WTC11 (cell line): ENCODE data around the gene PPM1B. TPM values are rescaled to one million over a fixed set of nuclear protein-coding genes. Genes with fewer than 3 reads are reported as not detected.

Experiments
- ATAC-seq: fragments of 200-7000 bp; cut with Tn5 transposase; 2 replicates; pipeline ENCODE4 v1.10.0; 2021; ENCODE audit warnings: mild to moderate bottlenecking, moderate library complexity
- CTCF ChIA-PET: fragments of 300-600 bp; sonication (Branson Sonifier 250); formaldehyde crosslinking; loops from one replicate; lab custom pipeline; 2021; ENCODE audit warnings: antibody characterized with exemption; lab: Charles Lee
- POLR2A ChIA-PET: fragments of 350-600 bp; sonication (Branson Sonifier 250); formaldehyde crosslinking; loops from one replicate; lab custom pipeline; 2021; ENCODE audit warnings: antibody characterized with exemption; lab: Charles Lee
- DNase-seq: peaks from one replicate; pipeline ENCODE4 v3.0.0; 2021; ENCODE audit warnings: low spot score
- H3K27ac Mint-ChIP-seq: 2 replicates; pipeline ENCODE4 v1.8.0; 2021; ENCODE audit warnings: mixed read lengths
- H3K27me3 Mint-ChIP-seq: 2 replicates; pipeline ENCODE4 v1.8.0; 2021; ENCODE audit warnings: low read depth, mild to moderate bottlenecking, moderate library complexity, mixed read lengths
- H3K36me3 Mint-ChIP-seq: 2 replicates; pipeline ENCODE4 v1.8.0; 2021; ENCODE audit warnings: mixed read lengths
- H3K4me1 Mint-ChIP-seq: 2 replicates; pipeline ENCODE4 v1.8.0; 2022; ENCODE audit warnings: mixed read lengths
- H3K4me3 Mint-ChIP-seq: 2 replicates; pipeline ENCODE4 v1.8.0; 2021; ENCODE audit warnings: mild to moderate bottlenecking, moderate library complexity, mixed read lengths
- H3K9me3 Mint-ChIP-seq: 2 replicates; pipeline ENCODE4 v1.8.0; 2021; ENCODE audit warnings: mixed read lengths
- ATF1 ChIP-seq: sonication (generic); formaldehyde crosslinking; IDR thresholded peaks from 2 replicates; pipeline ENCODE4 v1.8.1; 2023; ENCODE audit warnings: mild to moderate bottlenecking, moderate library complexity, missing genetic modification reagents
- ERG ChIP-seq: fragments of 250-450 bp; sonication (Bioruptor Pico); IDR thresholded peaks from 2 replicates; pipeline ENCODE4 v1.8.0; 2021; ENCODE audit warnings: mild to moderate bottlenecking
- FOXJ3 ChIP-seq: sonication (generic); formaldehyde crosslinking; IDR thresholded peaks from 2 replicates; pipeline ENCODE4 v1.9.0; 2021; ENCODE audit warnings: missing genetic modification reagents, mild to moderate bottlenecking, borderline replicate concordance
- GABPB1 ChIP-seq: sonication (generic); formaldehyde crosslinking; IDR thresholded peaks from 2 replicates; pipeline ENCODE4 v1.8.1; 2023; ENCODE audit warnings: mild to moderate bottlenecking, missing genetic modification reagents
- HMGA2 ChIP-seq: fragments of 250-450 bp; sonication (Bioruptor Pico); IDR thresholded peaks from 2 replicates; pipeline ENCODE4 v1.4.0; 2021; ENCODE audit warnings: mild to moderate bottlenecking, moderate library complexity
- MYBL2 ChIP-seq: sonication (generic); formaldehyde crosslinking; IDR thresholded peaks from 2 replicates; pipeline ENCODE4 v1.8.1; 2023; ENCODE audit warnings: mild to moderate bottlenecking, moderate library complexity, missing genetic modification reagents
- SP1 ChIP-seq: sonication (generic); formaldehyde crosslinking; conservative IDR thresholded peaks from 2 replicates; pipeline ENCODE4 v1.8.1; 2022; ENCODE audit warnings: missing genetic modification reagents
- TEAD4 ChIP-seq: sonication (generic); formaldehyde crosslinking; IDR thresholded peaks from 2 replicates; pipeline ENCODE4 v1.8.0; 2022; ENCODE audit warnings: mild to moderate bottlenecking, missing genetic modification reagents
- USF1 ChIP-seq: sonication (generic); formaldehyde crosslinking; IDR thresholded peaks from 2 replicates; pipeline ENCODE4 v1.8.0; 2022; ENCODE audit warnings: mild to moderate bottlenecking, missing genetic modification reagents
- ZMAT4 ChIP-seq: fragments of 250-450 bp; sonication (Bioruptor Pico); IDR thresholded peaks from 2 replicates; pipeline ENCODE4 v1.9.0; 2021; ENCODE audit warnings: mild to moderate bottlenecking
- ZNF263 ChIP-seq: sonication (generic); formaldehyde crosslinking; IDR thresholded peaks from 2 replicates; pipeline ENCODE4 v1.8.1; 2022; ENCODE audit warnings: low read depth, mild to moderate bottlenecking, moderate library complexity, missing genetic modification reagents
- ZNF317 ChIP-seq: sonication (generic); formaldehyde crosslinking; IDR thresholded peaks from 2 replicates; pipeline ENCODE4 v1.8.1; 2023; ENCODE audit warnings: low read depth, mild to moderate bottlenecking, moderate library complexity, missing genetic modification reagents, borderline replicate concordance
- total RNA-seq: library from RNA; stranded (reverse); gene quantifications from 3 replicates; pipeline ENCODE4 v1.2.3, GENCODE V29; 2021
- TF ChIP-seq, protein P1 (sequence below): sonication (generic); formaldehyde crosslinking; IDR thresholded peaks from 2 replicates; pipeline ENCODE4 v1.8.0; 2023; ENCODE audit warnings: missing genetic modification reagents, mild to moderate bottlenecking, borderline replicate concordance
- TF ChIP-seq, protein P2 (sequence below): sonication (generic); formaldehyde crosslinking; IDR thresholded peaks from 2 replicates; pipeline ENCODE4 v1.8.1; 2022; ENCODE audit warnings: mild to moderate bottlenecking, missing genetic modification reagents, moderate library complexity, borderline replicate concordance

The PPM1B gene
- total RNA-seq, 1 experiment from 2014 or later, result 96.4 TPM

GRCh38 chr2:44178950-44179349 is 10.3 kb downstream of the PPM1B start:
- ATAC-seq, result peak; percentile 34
- Mint-ChIP-seq H3K36me3 (peaks cover 27% of the 10 kb centered on the region), H3K9me3 (no peaks in the 10 kb centered on the region), H3K4me1 (peaks cover 64% of the 10 kb centered on the region), H3K27me3 (no peaks in the 10 kb centered on the region), H3K27ac (peak overlapping the region; percentile 71), H3K4me3 (no peak overlapping the region)
- POLR2A ChIA-PET, result no interaction called here
- CTCF ChIA-PET, result no interaction called here
- DNase-seq, result no peak
- no peak for TF ChIP-seq MYBL2 (CRISPR knock-in tag)
- TF ChIP-seq, all 79 proteins: peak for 0

GRCh38 chr2:44181648-44182047 is 13.0 kb downstream of the PPM1B start:
- no peak for DNase-seq
- CTCF ChIA-PET, result interaction anchor here (1.3 kb wide), 1 partner anchor 93 kb away, joined by 4 read pairs; no protein-coding TSS in a partner anchor
- POLR2A ChIA-PET, result no interaction called here
- TF ChIP-seq, protein P1, sequence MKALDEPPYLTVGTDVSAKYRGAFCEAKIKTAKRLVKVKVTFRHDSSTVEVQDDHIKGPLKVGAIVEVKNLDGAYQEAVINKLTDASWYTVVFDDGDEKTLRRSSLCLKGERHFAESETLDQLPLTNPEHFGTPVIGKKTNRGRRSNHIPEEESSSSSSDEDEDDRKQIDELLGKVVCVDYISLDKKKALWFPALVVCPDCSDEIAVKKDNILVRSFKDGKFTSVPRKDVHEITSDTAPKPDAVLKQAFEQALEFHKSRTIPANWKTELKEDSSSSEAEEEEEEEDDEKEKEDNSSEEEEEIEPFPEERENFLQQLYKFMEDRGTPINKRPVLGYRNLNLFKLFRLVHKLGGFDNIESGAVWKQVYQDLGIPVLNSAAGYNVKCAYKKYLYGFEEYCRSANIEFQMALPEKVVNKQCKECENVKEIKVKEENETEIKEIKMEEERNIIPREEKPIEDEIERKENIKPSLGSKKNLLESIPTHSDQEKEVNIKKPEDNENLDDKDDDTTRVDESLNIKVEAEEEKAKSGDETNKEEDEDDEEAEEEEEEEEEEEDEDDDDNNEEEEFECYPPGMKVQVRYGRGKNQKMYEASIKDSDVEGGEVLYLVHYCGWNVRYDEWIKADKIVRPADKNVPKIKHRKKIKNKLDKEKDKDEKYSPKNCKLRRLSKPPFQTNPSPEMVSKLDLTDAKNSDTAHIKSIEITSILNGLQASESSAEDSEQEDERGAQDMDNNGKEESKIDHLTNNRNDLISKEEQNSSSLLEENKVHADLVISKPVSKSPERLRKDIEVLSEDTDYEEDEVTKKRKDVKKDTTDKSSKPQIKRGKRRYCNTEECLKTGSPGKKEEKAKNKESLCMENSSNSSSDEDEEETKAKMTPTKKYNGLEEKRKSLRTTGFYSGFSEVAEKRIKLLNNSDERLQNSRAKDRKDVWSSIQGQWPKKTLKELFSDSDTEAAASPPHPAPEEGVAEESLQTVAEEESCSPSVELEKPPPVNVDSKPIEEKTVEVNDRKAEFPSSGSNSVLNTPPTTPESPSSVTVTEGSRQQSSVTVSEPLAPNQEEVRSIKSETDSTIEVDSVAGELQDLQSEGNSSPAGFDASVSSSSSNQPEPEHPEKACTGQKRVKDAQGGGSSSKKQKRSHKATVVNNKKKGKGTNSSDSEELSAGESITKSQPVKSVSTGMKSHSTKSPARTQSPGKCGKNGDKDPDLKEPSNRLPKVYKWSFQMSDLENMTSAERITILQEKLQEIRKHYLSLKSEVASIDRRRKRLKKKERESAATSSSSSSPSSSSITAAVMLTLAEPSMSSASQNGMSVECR (CRISPR knock-in tag), result no peak
- TF ChIP-seq TEAD4 (CRISPR knock-in tag) (no peak), SP1 (CRISPR knock-in tag) (no peak), ATF1 (CRISPR knock-in tag) (no peak), HMGA2 (CRISPR knock-in tag) (no peak), ZNF263 (CRISPR knock-in tag) (no peak), USF1 (CRISPR knock-in tag) (no peak), GABPB1 (CRISPR knock-in tag) (no peak), ZNF317 (CRISPR knock-in tag) (no peak)
- Mint-ChIP-seq H3K4me1 (peaks cover 56% of the 10 kb centered on the region), H3K4me3 (no peak overlapping the region), H3K9me3 (no peaks in the 10 kb centered on the region), H3K36me3 (peaks cover 30% of the 10 kb centered on the region), H3K27me3 (no peaks in the 10 kb centered on the region), H3K27ac (peak overlapping the region; percentile 66; the same call in 1 of the 2 replicates)
- ATAC-seq, result no peak

DNA sequence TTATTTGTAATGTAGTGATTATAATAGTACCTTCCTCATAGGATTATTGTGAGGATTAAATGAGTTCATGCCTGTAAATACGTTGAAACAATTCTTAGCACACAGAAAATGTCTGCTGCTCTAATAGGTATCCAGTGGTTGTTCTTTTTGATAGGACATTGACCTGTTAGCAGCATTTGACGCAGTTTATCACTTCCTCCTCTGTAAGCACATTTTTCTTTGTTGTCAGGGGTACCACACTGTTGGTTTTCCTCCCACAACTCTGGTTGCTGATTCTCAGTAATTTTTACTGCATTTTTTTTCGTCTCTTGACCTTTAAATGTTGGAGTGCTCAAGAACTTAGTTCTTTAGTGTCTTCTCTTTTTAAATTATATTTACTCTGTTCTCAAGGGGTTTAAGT is 15.4 kb downstream of the PPM1B start:
- ATAC-seq, result no peak
- peaks cover 69% of the 10 kb centered on the region for H3K4me1 Mint-ChIP-seq
- POLR2A ChIA-PET, result no interaction called here

More for the DNA sequence above, 15.4 kb downstream of the PPM1B start:
- no peak for TF ChIP-seq ERG (CRISPR knock-in tag)
- no peak for TF ChIP-seq ZMAT4 (CRISPR knock-in tag)
- TF ChIP-seq FOXJ3, result no peak
- TF ChIP-seq, protein P2, sequence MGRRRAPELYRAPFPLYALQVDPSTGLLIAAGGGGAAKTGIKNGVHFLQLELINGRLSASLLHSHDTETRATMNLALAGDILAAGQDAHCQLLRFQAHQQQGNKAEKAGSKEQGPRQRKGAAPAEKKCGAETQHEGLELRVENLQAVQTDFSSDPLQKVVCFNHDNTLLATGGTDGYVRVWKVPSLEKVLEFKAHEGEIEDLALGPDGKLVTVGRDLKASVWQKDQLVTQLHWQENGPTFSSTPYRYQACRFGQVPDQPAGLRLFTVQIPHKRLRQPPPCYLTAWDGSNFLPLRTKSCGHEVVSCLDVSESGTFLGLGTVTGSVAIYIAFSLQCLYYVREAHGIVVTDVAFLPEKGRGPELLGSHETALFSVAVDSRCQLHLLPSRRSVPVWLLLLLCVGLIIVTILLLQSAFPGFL (CRISPR knock-in tag), result no peak
- H3K36me3 Mint-ChIP-seq, result peaks cover 29% of the 10 kb centered on the region
- DNase-seq, result no peak
- CTCF ChIA-PET, result interaction anchor here (1.2 kb wide), 1 partner anchor 12 kb away, joined by 4 read pairs; no protein-coding TSS in a partner anchor
- no peaks in the 10 kb centered on the region for H3K9me3 Mint-ChIP-seq
- peak overlapping the region; percentile 82 for H3K27ac Mint-ChIP-seq
- H3K27me3 Mint-ChIP-seq, result no peaks in the 10 kb centered on the region
- no peak overlapping the region for H3K4me3 Mint-ChIP-seq
